HEK293T (cell line): ENCODE measurements around the gene CIDEC.

Experiments
- FOXA1 ChIP-seq: fragments of 450-650 bp; IDR thresholded peaks from 2 replicates; pipeline ENCODE4 v1.6.1; 2016; ENCODE audit warnings: mild to moderate bottlenecking
- HDGF ChIP-seq: fragments of 450-650 bp; IDR thresholded peaks from 2 replicates; pipeline ENCODE4 v1.6.1; 2017; ENCODE audit warnings: antibody characterized with exemption, borderline replicate concordance
- SP1 ChIP-seq: fragments of 450-650 bp; IDR thresholded peaks from 2 replicates; pipeline ENCODE4 v1.6.1; 2017

- TF ChIP-seq HDGF (no peak), SP1 (no peak), FOXA1 (no peak)
These were observed 27.5 kb downstream of the CIDEC start for GRCh38 chr3:9852528-9852927.
